CD14-positive monocyte (primary cell): ENCODE measurements around the gene GDI2. TPM values are rescaled to one million over a fixed set of nuclear protein-coding genes. Genes with fewer than 3 reads are reported as not detected.

Source experiments
- DNase-seq, 3 donors: peaks; one replicate each; pipeline ENCODE4 v3.0.0-alpha.2; 2011 to 2022
- H2AFZ ChIP-seq: 2 replicates; pipeline ENCODE4 v1.6.0; 2012; ENCODE audit warnings: mild to moderate bottlenecking, low read depth, low read length, inconsistent platforms; ENCODE audit not compliant: insufficient read depth, poor library complexity, severe bottlenecking
- H3K27ac ChIP-seq, 2 donors: 1 replicate in 1 of 2; 2 replicates in 1 of 2; pipeline ENCODE4 v1.5.1; 2012 to 2013; ENCODE audit warnings: low read length in 2 of 2, control low read depth in 1 of 2, inconsistent platforms in 1 of 2, low read depth in 1 of 2, mild to moderate bottlenecking in 1 of 2
- H3K27me3 ChIP-seq, 2 donors: one replicate each; pipeline versions ENCODE4 v1.6.0 to v1.6.1; 2011 to 2013; ENCODE audit warnings: low read length in 2 of 2; ENCODE audit not compliant: control insufficient read depth in 2 of 2, insufficient read depth in 2 of 2
- H3K36me3 ChIP-seq, 2 donors: replicated peaks in 1 of 2; 1 replicate in 1 of 2; 2 replicates in 1 of 2; pipeline versions ENCODE4 v1.5.1 to v1.6.1; 2012 to 2013; ENCODE audit warnings: low read length in 2 of 2, control low read depth in 1 of 2, inconsistent platforms in 1 of 2, mild to moderate bottlenecking in 1 of 2; ENCODE audit not compliant: insufficient read depth in 2 of 2, control insufficient read depth in 1 of 2
- H3K4me1 ChIP-seq, 2 donors: 1 replicate in 1 of 2; 2 replicates in 1 of 2; pipeline versions ENCODE4 v1.5.1 to v1.6.1; 2012 to 2013; ENCODE audit warnings: low read length in 2 of 2, control low read depth in 1 of 2, inconsistent platforms in 1 of 2, mild to moderate bottlenecking in 1 of 2, moderate library complexity in 1 of 2; ENCODE audit not compliant: insufficient read depth in 2 of 2, control insufficient read depth in 1 of 2
- H3K4me2 ChIP-seq: replicated peaks from 2 replicates; pipeline ENCODE3; 2012; ENCODE audit warnings: low read length, moderate library complexity, mild to moderate bottlenecking; ENCODE audit not compliant: poor library complexity, severe bottlenecking; ENCODE audit errors: extremely low read depth
- H3K4me3 ChIP-seq, 3 experiments: fragments of 200-600 bp in 1 of 3; sonication (generic) in 1 of 3; replicated peaks in 1 of 3; 1 replicate in 2 of 3; 2 replicates in 1 of 3; pipeline ENCODE4 v1.5.1; 2011 to 2013; ENCODE audit warnings: low read length in 3 of 3, mild to moderate bottlenecking in 3 of 3, control low read depth in 2 of 3, low read depth in 2 of 3, inconsistent platforms in 1 of 3, moderate library complexity in 1 of 3
- H3K79me2 ChIP-seq: 2 replicates; pipeline ENCODE4 v1.6.0; 2012; ENCODE audit warnings: mild to moderate bottlenecking, control low read depth, inconsistent platforms, low read length, moderate library complexity; ENCODE audit not compliant: insufficient read depth
- H3K9ac ChIP-seq: 2 replicates; pipeline ENCODE4 v1.6.0; 2017; ENCODE audit warnings: low read length, mild to moderate bottlenecking; ENCODE audit not compliant: insufficient read depth, poor library complexity, severe bottlenecking
- H3K9me3 ChIP-seq, 2 donors: replicated peaks in 1 of 2; 1 replicate in 1 of 2; 2 replicates in 1 of 2; pipeline versions ENCODE4 v1.5.1 to v1.6.1; 2012 to 2013; ENCODE audit warnings: low read length in 2 of 2, control low read depth in 1 of 2; ENCODE audit not compliant: control insufficient read depth in 1 of 2, insufficient read depth in 1 of 2
- H4K20me1 ChIP-seq: 2 replicates; pipeline ENCODE4 v1.6.0; 2012; ENCODE audit warnings: mild to moderate bottlenecking, low read length, control low read depth, moderate library complexity; ENCODE audit not compliant: insufficient read depth
- H3K27ac Mint-ChIP-seq, 7 donors: one replicate each; pipeline ENCODE4 v1.8.0; 2020; ENCODE audit warnings: mild to moderate bottlenecking in 7 of 7, mixed read lengths in 7 of 7, moderate library complexity in 6 of 7, inconsistent platforms in 2 of 7
- H3K27me3 Mint-ChIP-seq, 3 donors: one replicate each; pipeline ENCODE4 v1.8.0; 2021 to 2022; ENCODE audit warnings: low read depth in 3 of 3, mild to moderate bottlenecking in 3 of 3, mixed read lengths in 3 of 3, moderate library complexity in 3 of 3, inconsistent platforms in 1 of 3
- H3K36me3 Mint-ChIP-seq, 2 donors: one replicate each; pipeline ENCODE4 v1.8.0; 2020; ENCODE audit warnings: mixed read lengths in 2 of 2, inconsistent platforms in 1 of 2, mild to moderate bottlenecking in 1 of 2
- H3K4me1 Mint-ChIP-seq: one replicate; pipeline ENCODE4 v1.8.0; 2020; ENCODE audit warnings: mild to moderate bottlenecking, mixed read lengths
- H3K4me3 Mint-ChIP-seq, 2 donors: one replicate each; pipeline ENCODE4 v1.8.0; 2020; ENCODE audit warnings: mild to moderate bottlenecking in 2 of 2, mixed read lengths in 2 of 2, moderate library complexity in 1 of 2
- H3K9me3 Mint-ChIP-seq, 7 donors: one replicate each; pipeline ENCODE4 v1.8.0; 2020 to 2022; ENCODE audit warnings: mixed read lengths in 7 of 7, mild to moderate bottlenecking in 6 of 7, moderate library complexity in 6 of 7, inconsistent platforms in 2 of 7
- WGBS: methylation state at CpG from one replicate; pipeline ENCODE4 v1.1.5; 2013; ENCODE audit warnings: missing lambda C conversion rate; ENCODE audit not compliant: insufficient coverage; 5-methylcytosine and 5-hydroxymethylcytosine counted together
- intact Hi-C, 2 donors: fragments of 100-400 bp; cut with micrococcal nuclease; formaldehyde crosslinking; loops; one replicate each; pipeline versions ENCODE4 v1.15.0 to v1.15.1; 2023
- polyA plus RNA-seq, 3 donors: library from polyadenylated mRNA; depleted of rRNA in 1 of 3; unstranded in 2 of 3; stranded (reverse) in 1 of 3; fragments of 300-500 nt in 2 of 3; fragments of >200 nt in 1 of 3; fragmentation: Illumina TruSeq in 2 of 3; gene quantifications; 1 replicate in 2 of 3; 2 replicates in 1 of 3; pipeline ENCODE4 v1.2.3, GENCODE V29; 2012 to 2021
- TF ChIP-seq, protein P1 (sequence below): fragments of 200-600 bp; IDR thresholded peaks from one replicate; pipeline ENCODE4 v1.8.0; 2022; ENCODE audit warnings: antibody characterized with exemption, mild to moderate bottlenecking

Gene GDI2
- polyA plus RNA-seq, 3 donors, result 100 to 320 (median 316) TPM

GRCh38 chr10:5789626-5790025, 23.6 kb downstream of the GDI2 start:
- Histone ChIP-seq H3K4me3 (no peak overlapping the region), H3K4me1 (no peaks in the 10 kb centered on the region), H3K9ac (no peak overlapping the region), H3K9me3 (no peaks in the 10 kb centered on the region), H4K20me1 (peaks cover 98% of the 10 kb centered on the region), H3K27me3 (no peaks in the 10 kb centered on the region), H3K36me3 (peaks cover 83 to 99% of the 10 kb centered on the region in 2 donors), H3K79me2 (peaks cover 96% of the 10 kb centered on the region), H3K27ac (no peak overlapping the region), H3K4me2 (no peak overlapping the region), H2AFZ (no peak overlapping the region)
- Mint-ChIP-seq H3K9me3 (no peaks in the 10 kb centered on the region), H3K4me3 (no peak overlapping the region), H3K27me3 (no peaks in the 10 kb centered on the region), H3K27ac (no peak overlapping the region), H3K4me1 (no peaks in the 10 kb centered on the region), H3K36me3 (peaks cover 75 to 92% of the 10 kb centered on the region in 2 donors)
- intact Hi-C loops, result no loop called here
- no CpG with 5 or more reads among the region's 2 CpGs for WGBS
- TF ChIP-seq, protein P1, sequence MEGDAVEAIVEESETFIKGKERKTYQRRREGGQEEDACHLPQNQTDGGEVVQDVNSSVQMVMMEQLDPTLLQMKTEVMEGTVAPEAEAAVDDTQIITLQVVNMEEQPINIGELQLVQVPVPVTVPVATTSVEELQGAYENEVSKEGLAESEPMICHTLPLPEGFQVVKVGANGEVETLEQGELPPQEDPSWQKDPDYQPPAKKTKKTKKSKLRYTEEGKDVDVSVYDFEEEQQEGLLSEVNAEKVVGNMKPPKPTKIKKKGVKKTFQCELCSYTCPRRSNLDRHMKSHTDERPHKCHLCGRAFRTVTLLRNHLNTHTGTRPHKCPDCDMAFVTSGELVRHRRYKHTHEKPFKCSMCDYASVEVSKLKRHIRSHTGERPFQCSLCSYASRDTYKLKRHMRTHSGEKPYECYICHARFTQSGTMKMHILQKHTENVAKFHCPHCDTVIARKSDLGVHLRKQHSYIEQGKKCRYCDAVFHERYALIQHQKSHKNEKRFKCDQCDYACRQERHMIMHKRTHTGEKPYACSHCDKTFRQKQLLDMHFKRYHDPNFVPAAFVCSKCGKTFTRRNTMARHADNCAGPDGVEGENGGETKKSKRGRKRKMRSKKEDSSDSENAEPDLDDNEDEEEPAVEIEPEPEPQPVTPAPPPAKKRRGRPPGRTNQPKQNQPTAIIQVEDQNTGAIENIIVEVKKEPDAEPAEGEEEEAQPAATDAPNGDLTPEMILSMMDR, result no peak
- no peak for DNase-seq

DNA sequence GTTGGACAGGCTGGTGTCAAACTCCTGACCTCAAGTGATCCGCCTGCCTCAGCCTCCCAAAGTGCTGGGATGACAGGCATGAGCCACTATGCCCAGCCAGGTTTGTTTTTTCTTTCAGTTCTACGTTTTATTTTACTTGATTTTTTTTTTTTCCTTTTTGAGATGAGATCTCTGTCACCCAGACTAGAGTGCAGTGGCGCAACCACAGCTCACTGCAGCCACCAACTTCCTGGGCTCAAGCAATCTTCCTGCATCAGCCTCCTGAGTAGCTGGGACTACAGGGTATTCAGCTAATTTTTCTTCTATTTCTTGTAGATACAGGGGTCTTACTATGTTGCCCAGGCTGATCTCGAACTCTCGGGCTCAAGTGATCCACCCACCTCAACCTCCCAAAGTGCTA, 24.3 kb downstream of the GDI2 start:
- peaks cover 76 to 93% of the 10 kb centered on the region in 2 donors for H3K36me3 Mint-ChIP-seq
- Histone ChIP-seq H3K79me2 (peaks cover 97% of the 10 kb centered on the region), H4K20me1 (peaks cover 99% of the 10 kb centered on the region), H3K9ac (no peak overlapping the region), H3K4me2 (no peak overlapping the region), H3K4me1 (no peaks in the 10 kb centered on the region), H2AFZ (no peak overlapping the region), H3K9me3 (no peaks in the 10 kb centered on the region), H3K36me3 (peaks cover 84 to 99% of the 10 kb centered on the region in 2 donors), H3K27ac (no peak overlapping the region), H3K4me3 (no peak overlapping the region), H3K27me3 (no peaks in the 10 kb centered on the region)
- H3K4me3 Mint-ChIP-seq, result no peak overlapping the region
- intact Hi-C loops, result no loop called here
- WGBS, result 100% methylated on average over 1 of the region's 5 CpGs
- no peaks in the 10 kb centered on the region for H3K27me3 Mint-ChIP-seq
- no peak for DNase-seq
- H3K4me1 Mint-ChIP-seq, result no peaks in the 10 kb centered on the region
- H3K9me3 Mint-ChIP-seq, result no peaks in the 10 kb centered on the region
- TF ChIP-seq, protein P1, result no peak
- peak overlapping the region in 6 of 7 donors; percentile 24 to 78 (median 56) for H3K27ac Mint-ChIP-seq
